ENCODE data around the gene ADGRB2.

The ADGRB2 gene

DNA sequence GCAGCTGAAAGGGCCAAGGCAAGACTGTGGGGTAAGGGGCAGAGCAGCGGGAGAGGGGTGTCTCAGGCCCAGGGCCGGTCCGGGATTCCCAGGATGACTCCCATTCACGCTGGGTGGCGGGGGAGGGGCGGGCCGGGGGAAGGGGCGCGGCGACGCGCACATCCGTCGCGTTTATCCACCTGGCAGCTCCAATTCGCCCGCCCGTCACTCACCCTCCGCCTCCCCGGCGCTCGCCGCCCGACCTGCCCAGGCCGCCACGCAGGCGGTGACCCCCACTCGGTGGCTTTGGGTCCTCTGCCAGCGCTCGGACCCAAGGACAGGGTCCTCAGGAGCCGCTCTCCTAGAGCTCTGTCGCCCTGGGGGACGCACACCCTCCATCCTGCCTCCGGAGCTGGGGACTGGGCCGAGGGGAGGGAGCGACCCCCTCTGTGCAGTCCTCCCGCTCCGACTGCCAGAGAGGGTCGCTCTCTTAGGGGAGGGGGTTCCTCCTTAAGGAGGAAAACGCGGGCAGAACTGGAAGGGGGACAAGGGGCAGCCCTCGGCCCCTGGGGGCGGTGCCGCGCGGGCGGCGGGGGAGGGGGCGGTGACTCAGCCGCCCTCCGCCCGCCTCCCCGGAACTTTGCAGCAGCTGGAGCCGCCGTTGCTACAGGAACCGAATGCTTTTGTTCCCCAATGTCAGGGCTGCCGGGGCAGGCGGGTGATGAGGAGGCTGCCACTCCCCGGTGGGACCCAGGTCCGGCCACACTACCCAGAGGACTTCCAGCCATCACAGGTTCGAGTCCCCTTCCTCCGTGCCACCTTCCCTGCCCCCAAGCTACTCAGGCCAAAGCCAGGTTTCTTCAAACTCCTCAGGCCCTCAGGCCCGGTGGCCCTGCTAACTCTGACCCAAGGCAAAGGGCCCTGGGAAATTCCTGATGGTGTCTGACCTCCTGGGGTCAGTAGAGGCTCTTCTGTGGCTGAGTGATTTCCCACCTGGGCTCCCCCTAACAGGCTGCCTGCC lies 3.4 kb downstream of the ADGRB2 start:
- DNase-seq (ENCODE audit: insufficient read length) (peak; percentile 63), FAIRE-seq (peak; percentile 40)
- TF ChIP-seq POLR2A (IDR thresholded peaks at IDR 0.05; ENCODE audit: low read depth, low read length) (no peak), POLR2AphosphoS5 (IDR thresholded peaks at IDR 0.05; ENCODE audit: low read depth, low read length) (no peak), TAF1 (IDR thresholded peaks at IDR 0.05; ENCODE audit: borderline replicate concordance, low read depth, low read length) (no peak)

DNA sequence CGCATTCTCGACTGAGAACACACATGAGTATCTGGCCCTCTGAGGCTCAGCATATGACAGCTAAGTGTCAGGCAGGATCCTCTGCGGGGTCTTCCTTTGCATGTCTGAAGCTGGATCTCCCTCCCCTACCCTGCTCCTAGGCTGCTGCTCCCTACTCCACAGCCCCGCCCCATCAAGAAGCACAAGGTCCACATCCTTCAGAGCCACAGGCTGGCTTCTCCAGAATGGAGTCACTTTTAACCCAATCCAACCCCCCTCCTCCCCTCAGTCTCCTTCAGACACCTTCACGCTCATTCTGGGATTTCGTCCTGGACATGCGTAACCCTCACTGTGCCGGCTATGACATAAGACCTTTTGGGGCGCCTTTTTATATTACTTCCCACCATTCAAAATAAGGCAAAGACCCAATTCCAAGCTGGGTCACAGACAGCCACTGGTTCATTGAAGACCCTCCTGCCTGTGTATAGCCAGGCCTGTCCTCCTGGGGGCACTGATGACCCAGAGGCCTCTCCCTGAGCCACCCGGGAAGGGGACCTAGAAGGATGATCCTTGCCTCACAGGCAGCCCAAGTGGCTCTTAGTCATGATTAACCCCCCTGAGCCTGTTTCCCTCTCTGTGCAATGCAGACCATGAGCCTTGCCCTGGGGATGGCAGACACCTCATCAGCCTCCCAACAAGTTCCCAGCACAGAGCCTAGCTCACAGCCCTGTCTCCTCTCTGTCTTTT lies 4.7 kb downstream of the ADGRB2 start:
- FAIRE-seq, result no peak

DNA sequence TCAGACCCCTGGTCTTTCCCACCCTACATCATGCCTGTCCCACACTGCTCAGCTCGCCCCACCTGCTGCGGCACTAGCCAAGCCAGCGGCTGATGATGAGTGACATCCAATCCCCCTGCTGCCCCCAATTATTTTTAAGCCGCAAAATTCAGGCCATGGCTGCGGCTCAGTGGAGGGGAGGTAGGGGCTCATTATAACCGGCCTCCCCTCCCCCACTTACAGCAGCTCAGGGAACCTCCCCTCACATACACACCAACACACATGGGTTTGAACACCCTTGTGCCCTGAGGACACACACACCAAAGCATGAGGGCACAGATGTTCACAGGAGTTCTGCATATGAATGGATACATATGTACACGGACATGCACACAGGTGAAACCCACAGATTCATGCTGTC lies 5.3 kb downstream of the ADGRB2 start:
- FAIRE-seq, result no peak
- DNase-seq (ENCODE audit: insufficient read length), result no peak
- TF ChIP-seq TAF1 (IDR thresholded peaks at IDR 0.05; ENCODE audit: borderline replicate concordance, low read depth, low read length) (no peak), POLR2AphosphoS5 (IDR thresholded peaks at IDR 0.05; ENCODE audit: low read depth, low read length) (no peak), POLR2A (IDR thresholded peaks at IDR 0.05; ENCODE audit: low read depth, low read length) (no peak)

More for the DNA sequence above, 4.7 kb downstream of the ADGRB2 start:
- no peak for DNase-seq (ENCODE audit: insufficient read length)
- TF ChIP-seq POLR2A (IDR thresholded peaks at IDR 0.05; ENCODE audit: low read depth, low read length), result no peak
- no peak for TF ChIP-seq TAF1 (IDR thresholded peaks at IDR 0.05; ENCODE audit: borderline replicate concordance, low read depth, low read length)
- TF ChIP-seq POLR2AphosphoS5 (IDR thresholded peaks at IDR 0.05; ENCODE audit: low read depth, low read length), result no peak

DNA sequence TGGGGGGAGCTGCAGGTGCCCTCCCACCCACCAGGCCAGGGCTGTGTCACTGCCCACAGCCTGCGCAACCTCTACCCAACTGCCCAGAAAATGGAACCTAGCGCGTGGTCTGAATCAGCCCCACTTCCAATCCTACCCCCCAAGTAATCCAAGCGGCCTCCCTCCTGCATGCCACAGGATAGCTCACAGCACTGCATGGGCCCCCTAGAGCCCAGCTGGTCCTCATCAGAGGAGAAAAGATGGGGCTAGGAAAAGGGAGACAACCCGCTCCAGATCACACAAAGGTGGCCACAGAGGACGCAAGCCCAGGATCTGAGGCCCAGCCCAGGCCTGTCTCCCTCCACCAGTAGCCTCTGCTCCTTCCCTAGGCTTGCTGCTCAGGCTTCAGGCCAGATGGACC lies 6.2 kb downstream of the ADGRB2 start:
- DNase-seq (ENCODE audit: insufficient read length) (no peak), FAIRE-seq (no peak)
- TF ChIP-seq TAF1 (IDR thresholded peaks at IDR 0.05; ENCODE audit: borderline replicate concordance, low read depth, low read length) (no peak), POLR2AphosphoS5 (IDR thresholded peaks at IDR 0.05; ENCODE audit: low read depth, low read length) (no peak), POLR2A (IDR thresholded peaks at IDR 0.05; ENCODE audit: low read depth, low read length) (no peak)

DNA sequence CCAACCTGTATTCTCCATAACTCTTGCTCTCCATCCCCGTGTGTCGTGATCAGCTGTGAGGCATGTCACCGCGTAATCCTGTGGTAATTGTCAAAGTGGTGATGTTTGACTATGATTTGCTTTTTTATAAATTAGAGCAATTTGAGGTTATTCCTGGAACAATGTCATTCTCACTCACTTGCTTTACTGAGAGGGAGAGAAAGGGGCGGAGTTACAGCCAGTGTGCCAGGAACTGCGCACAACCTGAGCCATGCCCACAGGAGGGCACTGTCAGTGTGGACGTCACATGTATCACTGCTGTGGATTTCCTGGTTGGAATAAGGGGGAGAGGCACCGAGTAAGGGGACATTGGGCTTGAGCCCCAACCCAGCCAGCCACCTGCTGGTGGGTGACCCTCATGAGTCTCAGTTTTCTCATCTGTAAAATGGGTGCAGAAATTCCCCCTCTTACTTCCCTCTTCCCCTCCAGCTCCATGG lies 6.9 kb downstream of the ADGRB2 start:
- TF ChIP-seq POLR2AphosphoS5 (IDR thresholded peaks at IDR 0.05; ENCODE audit: low read depth, low read length), result no peak
- no peak for TF ChIP-seq TAF1 (IDR thresholded peaks at IDR 0.05; ENCODE audit: borderline replicate concordance, low read depth, low read length)
- no peak for TF ChIP-seq POLR2A (IDR thresholded peaks at IDR 0.05; ENCODE audit: low read depth, low read length)
- FAIRE-seq, result no peak
- no peak for DNase-seq (ENCODE audit: insufficient read length)

DNA sequence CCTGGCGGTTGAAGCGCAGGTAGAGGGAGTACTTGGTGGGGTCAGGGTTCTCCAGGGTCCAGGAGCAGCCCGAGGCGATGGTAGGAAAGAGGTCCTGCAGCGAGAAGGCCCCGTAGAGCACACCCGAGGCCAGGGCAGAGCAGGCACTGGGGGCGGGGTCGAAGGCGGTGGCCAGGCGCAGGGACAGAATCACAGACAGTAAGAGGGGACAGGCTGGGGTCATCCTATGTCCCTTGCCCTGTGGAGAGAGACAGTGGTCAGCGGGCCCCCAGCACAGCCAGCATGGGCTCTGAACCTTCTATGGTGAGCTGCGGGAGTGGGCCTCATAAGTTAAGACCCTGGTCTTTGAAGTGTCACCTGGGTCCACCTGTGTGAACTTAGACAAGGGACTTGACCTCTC lies 7.6 kb downstream of the ADGRB2 start:
- DNase-seq (ENCODE audit: insufficient read length) (no peak), FAIRE-seq (no peak)
- no peak for TF ChIP-seq POLR2AphosphoS5 (IDR thresholded peaks at IDR 0.05; ENCODE audit: low read depth, low read length)
- TF ChIP-seq TAF1 (IDR thresholded peaks at IDR 0.05; ENCODE audit: borderline replicate concordance, low read depth, low read length), result no peak
- no peak for TF ChIP-seq POLR2A (IDR thresholded peaks at IDR 0.05; ENCODE audit: low read depth, low read length)

DNA sequence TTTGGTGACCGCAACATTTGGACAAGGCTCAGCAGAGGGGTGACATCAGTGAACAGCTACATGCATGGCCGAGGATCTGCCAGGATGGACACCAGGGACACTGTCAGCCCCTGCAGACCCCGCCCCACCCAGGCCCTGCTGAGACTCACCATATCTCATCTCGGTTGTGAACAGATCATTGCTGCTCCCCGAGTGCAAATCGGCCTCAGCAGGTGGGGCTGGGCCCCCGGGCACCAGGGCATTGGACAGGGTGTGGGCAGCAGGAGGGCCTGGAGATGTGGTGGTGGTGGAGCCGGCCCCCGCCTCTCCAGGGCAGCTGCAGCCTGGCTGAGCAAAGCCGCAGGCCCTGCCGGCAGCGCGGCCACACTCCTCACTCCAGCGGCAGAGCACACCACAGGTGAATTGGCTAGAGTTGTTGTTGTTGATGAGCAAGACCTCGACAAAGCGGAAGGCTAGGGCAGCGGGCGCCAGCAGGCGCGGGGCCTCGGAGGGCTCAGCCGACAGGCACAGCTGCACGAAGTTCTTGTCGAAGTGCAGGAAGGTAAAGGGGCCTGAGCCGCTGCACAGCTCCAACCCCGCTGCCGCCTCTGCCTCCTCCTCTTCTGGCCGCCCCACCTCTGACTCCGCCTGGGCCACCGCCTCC lies 8.2 kb downstream of the ADGRB2 start:
- no peak for TF ChIP-seq POLR2AphosphoS5 (IDR thresholded peaks at IDR 0.05; ENCODE audit: low read depth, low read length)
- TF ChIP-seq TAF1 (IDR thresholded peaks at IDR 0.05; ENCODE audit: borderline replicate concordance, low read depth, low read length), result no peak
- no peak for TF ChIP-seq POLR2A (IDR thresholded peaks at IDR 0.05; ENCODE audit: low read depth, low read length)
- FAIRE-seq, result no peak

DNA sequence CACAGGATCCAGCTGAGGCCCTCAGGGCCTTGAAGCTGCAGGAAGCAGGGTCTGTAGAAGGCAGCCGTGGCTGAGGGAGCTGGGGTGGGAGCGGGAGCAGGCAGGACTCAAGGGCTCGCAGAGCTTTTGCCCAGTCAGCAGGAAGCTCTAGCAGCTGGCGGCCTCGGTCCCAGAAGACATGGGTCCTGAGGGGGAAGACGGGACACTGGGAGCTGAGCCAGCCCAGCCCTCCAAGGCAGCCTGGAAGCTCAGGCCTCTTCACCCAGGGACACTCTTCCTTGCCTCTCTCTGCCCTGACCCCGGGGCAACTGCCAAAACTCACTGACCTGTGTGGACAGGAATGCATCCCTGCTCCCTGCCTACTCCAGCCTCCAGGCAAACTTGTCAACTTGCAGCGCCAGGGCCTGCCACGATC lies 8.9 kb downstream of the ADGRB2 start:
- no peak for FAIRE-seq
- TF ChIP-seq POLR2AphosphoS5 (IDR thresholded peaks at IDR 0.05; ENCODE audit: low read depth, low read length) (no peak), POLR2A (IDR thresholded peaks at IDR 0.05; ENCODE audit: low read depth, low read length) (no peak), TAF1 (IDR thresholded peaks at IDR 0.05; ENCODE audit: borderline replicate concordance, low read depth, low read length) (no peak)
- no peak for DNase-seq (ENCODE audit: insufficient read length)

More for the DNA sequence above, 8.2 kb downstream of the ADGRB2 start:
- no peak for DNase-seq (ENCODE audit: insufficient read length)

DNA sequence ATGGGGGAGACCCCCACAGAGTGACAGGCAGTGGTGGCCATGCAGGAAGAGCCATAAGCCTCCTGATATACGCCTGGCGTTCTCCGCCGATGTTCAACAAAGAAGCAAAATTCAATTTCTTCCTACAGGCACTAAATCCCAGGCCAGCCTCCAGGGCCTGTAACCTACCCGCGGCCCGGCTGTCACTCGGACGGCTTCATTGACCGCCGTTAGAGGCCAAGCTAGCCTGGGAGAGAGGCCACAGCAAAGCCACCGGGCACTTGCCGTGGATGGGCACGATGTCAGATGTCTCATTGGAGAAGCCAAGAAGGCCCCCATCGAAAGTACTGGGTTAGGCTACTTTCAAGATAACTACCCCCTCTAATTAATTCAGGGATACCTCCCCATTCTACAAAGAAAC lies 9.7 kb downstream of the ADGRB2 start:
- DNase-seq (ENCODE audit: insufficient read length), result no peak
- TF ChIP-seq TAF1 (IDR thresholded peaks at IDR 0.05; ENCODE audit: borderline replicate concordance, low read depth, low read length), result no peak
- no peak for TF ChIP-seq POLR2AphosphoS5 (IDR thresholded peaks at IDR 0.05; ENCODE audit: low read depth, low read length)
- no peak for TF ChIP-seq POLR2A (IDR thresholded peaks at IDR 0.05; ENCODE audit: low read depth, low read length)
- no peak for FAIRE-seq

DNA sequence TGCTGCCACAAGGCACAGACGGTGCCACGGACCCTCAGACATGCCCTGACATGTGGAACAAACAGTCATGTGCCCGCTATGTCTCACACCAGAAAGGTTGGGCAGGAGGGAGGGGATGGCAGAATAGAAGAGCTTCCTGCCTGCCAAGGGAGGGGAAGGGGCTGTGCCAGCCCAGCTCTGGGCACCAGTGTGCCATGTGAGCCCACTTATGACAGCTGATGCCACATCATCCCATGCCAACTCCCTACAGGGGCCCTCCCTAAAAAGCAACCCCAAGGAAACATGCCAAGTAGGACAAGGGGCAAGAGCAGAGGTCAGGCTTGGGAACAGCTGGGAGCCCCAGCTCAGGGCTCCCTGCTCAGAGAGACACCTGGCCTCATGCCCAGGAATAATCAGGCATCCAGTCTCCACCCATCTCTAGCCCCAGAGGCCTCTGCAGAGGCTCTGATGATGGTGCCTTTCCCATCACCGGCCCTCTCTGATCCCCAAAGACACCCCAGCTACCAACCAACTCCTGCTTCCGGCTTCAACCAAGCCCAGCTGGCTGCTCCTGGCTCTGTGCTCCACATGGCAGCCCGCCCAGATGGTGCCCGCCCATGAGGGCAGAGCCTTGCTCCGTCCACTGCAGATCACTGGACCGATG lies 10.3 kb downstream of the ADGRB2 start:
- TF ChIP-seq POLR2A (IDR thresholded peaks at IDR 0.05; ENCODE audit: low read depth, low read length), result no peak
- TF ChIP-seq POLR2AphosphoS5 (IDR thresholded peaks at IDR 0.05; ENCODE audit: low read depth, low read length), result no peak
- DNase-seq (ENCODE audit: insufficient read length) (no peak), FAIRE-seq (no peak)

Measured in GM12892 (cell line).